DOHH2 (cell line): Measurements from ENCODE around the gene P2RX7.
"Not testable (repeated sequence)": the region's sequence is repeated elsewhere in the genome, so short reads cannot be mapped to it uniquely, and the experiment has no call there.

ENCODE experiments used
- H3F3A ChIP-seq: fragments of 200-600 bp; sonication (generic), shearing (Covaris generic); 2 replicates; pipeline ENCODE4 v1.6.0; 2016; ENCODE audit warnings: antibody characterized with exemption, mild to moderate bottlenecking; ENCODE audit not compliant: control insufficient read depth, insufficient read depth
- H3K27ac ChIP-seq: fragments of 200-600 bp; sonication (generic); 2 replicates; pipeline ENCODE4 v1.5.1; 2014; ENCODE audit warnings: low read depth, mild to moderate bottlenecking, low read length, moderate library complexity
- H3K27me3 ChIP-seq: fragments of 200-600 bp; sonication (generic); 2 replicates; pipeline ENCODE4 v1.6.1; 2014; ENCODE audit warnings: mild to moderate bottlenecking, low read length, mixed read lengths; ENCODE audit not compliant: control insufficient read depth
- H3K36me3 ChIP-seq: fragments of 200-600 bp; sonication (generic); 2 replicates; pipeline ENCODE4 v1.6.1; 2014; ENCODE audit warnings: mild to moderate bottlenecking, low read length, moderate library complexity, mixed read lengths; ENCODE audit not compliant: control insufficient read depth
- H3K4me1 ChIP-seq: fragments of 200-600 bp; sonication (generic); 2 replicates; pipeline ENCODE4 v1.6.1; 2014; ENCODE audit warnings: mild to moderate bottlenecking, low read length, mixed read lengths; ENCODE audit not compliant: control insufficient read depth
- H3K4me2 ChIP-seq: fragments of 200-600 bp; sonication (generic); 2 replicates; pipeline ENCODE4 v1.6.0; 2014; ENCODE audit warnings: mild to moderate bottlenecking, low read length, moderate library complexity
- H3K4me3 ChIP-seq: fragments of 200-600 bp; sonication (generic); 2 replicates; pipeline ENCODE4 v1.5.1; 2014; ENCODE audit warnings: mild to moderate bottlenecking, low read length, mixed read lengths
- H3K79me2 ChIP-seq: fragments of 200-600 bp; sonication (generic); 2 replicates; pipeline ENCODE4 v1.6.1; 2014; ENCODE audit warnings: mild to moderate bottlenecking, low read length, mixed read lengths; ENCODE audit not compliant: control insufficient read depth
- H3K9me2 ChIP-seq: fragments of 200-600 bp; sonication (generic); replicated peaks from 2 replicates; pipeline ENCODE4 v1.6.1; 2014; ENCODE audit warnings: mild to moderate bottlenecking, low read length, mixed read lengths; ENCODE audit not compliant: control insufficient read depth
- H3K9me3 ChIP-seq: fragments of 200-600 bp; sonication (generic); 2 replicates; pipeline ENCODE4 v1.6.1; 2014; ENCODE audit warnings: antibody characterized with exemption, low read length, mixed read lengths; ENCODE audit not compliant: control insufficient read depth, insufficient read depth
- H4K20me1 ChIP-seq: fragments of 200-600 bp; sonication (generic); 2 replicates; pipeline ENCODE4 v1.6.0; 2014; ENCODE audit warnings: low read depth, mild to moderate bottlenecking, antibody characterized with exemption, low read length, moderate library complexity; ENCODE audit not compliant: control insufficient read depth, insufficient read depth
- EZH2phosphoT487 ChIP-seq: fragments of 200-600 bp; sonication (generic); IDR thresholded peaks from 2 replicates; pipeline ENCODE4 v1.6.1; 2017; ENCODE audit warnings: borderline replicate concordance, mild to moderate bottlenecking, antibody characterized with exemption, low read length, moderate library complexity, mixed read lengths
- TF ChIP-seq, protein P1 (sequence below): fragments of 200-600 bp; sonication (generic); IDR thresholded peaks from one replicate; pipeline ENCODE4 v1.5.1; 2014; ENCODE audit warnings: antibody characterized with exemption, mild to moderate bottlenecking, low read depth, low read length; ENCODE audit not compliant: poor library complexity, severe bottlenecking

Gene P2RX7

DNA sequence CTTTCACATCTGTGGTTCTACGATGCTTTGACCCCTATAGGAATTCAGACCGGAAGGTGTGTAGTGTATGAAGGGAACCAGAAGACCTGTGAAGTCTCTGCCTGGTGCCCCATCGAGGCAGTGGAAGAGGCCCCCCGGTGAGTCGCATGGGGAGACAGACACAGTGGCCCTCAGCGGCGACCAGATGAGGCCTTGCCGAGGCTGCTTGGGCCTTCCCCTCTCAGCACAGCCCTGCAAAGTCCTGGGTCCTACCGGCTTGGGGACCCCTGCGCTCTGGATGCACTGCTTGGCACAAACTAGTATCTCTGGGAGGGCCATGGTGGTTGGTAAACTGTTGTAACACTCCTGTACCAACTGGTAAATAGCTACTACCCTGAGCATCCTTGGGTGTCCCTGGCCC lies 29.7 kb downstream of the P2RX7 start:
- Histone ChIP-seq H3F3A (no peaks in the 10 kb centered on the region), H3K79me2 (no peaks in the 10 kb centered on the region), H3K4me3 (no peak overlapping the region), H3K27me3 (no peaks in the 10 kb centered on the region), H3K4me2 (no peak overlapping the region), H3K9me2 (no peaks in the 10 kb centered on the region), H4K20me1 (no peaks in the 10 kb centered on the region), H3K27ac (no peak overlapping the region), H3K36me3 (no peaks in the 10 kb centered on the region), H3K9me3 (no peaks in the 10 kb centered on the region), H3K4me1 (peaks cover 6% of the 10 kb centered on the region)
- no peak for TF ChIP-seq EZH2phosphoT487
- TF ChIP-seq, protein P1, sequence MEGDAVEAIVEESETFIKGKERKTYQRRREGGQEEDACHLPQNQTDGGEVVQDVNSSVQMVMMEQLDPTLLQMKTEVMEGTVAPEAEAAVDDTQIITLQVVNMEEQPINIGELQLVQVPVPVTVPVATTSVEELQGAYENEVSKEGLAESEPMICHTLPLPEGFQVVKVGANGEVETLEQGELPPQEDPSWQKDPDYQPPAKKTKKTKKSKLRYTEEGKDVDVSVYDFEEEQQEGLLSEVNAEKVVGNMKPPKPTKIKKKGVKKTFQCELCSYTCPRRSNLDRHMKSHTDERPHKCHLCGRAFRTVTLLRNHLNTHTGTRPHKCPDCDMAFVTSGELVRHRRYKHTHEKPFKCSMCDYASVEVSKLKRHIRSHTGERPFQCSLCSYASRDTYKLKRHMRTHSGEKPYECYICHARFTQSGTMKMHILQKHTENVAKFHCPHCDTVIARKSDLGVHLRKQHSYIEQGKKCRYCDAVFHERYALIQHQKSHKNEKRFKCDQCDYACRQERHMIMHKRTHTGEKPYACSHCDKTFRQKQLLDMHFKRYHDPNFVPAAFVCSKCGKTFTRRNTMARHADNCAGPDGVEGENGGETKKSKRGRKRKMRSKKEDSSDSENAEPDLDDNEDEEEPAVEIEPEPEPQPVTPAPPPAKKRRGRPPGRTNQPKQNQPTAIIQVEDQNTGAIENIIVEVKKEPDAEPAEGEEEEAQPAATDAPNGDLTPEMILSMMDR: no peak

DNA sequence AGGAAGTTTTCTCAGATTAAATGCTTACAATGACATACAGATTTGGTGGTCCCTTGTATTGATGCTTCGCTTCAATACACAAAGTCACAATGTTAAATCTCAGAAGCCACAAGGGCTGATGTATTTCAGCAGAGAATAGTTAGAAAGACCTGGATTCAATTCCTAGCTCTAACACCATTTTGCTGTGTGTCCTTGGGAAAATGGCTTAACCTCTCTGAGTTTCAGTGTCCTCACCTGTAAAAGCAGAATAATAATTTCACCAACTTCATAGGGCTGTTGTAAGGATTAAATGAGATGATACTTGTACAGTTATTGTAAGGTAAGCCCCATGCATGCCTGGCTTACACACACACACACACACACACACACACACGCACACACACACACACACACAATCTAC lies 30.3 kb downstream of the P2RX7 start:
- TF ChIP-seq, protein P1: no peak
- no peak for TF ChIP-seq EZH2phosphoT487
- Histone ChIP-seq H3F3A (no peaks in the 10 kb centered on the region), H4K20me1 (no peaks in the 10 kb centered on the region), H3K9me3 (no peaks in the 10 kb centered on the region), H3K27me3 (no peaks in the 10 kb centered on the region), H3K4me1 (peaks cover 6% of the 10 kb centered on the region), H3K27ac (no peak overlapping the region), H3K4me2 (no peak overlapping the region), H3K9me2 (no peaks in the 10 kb centered on the region), H3K36me3 (no peaks in the 10 kb centered on the region), H3K79me2 (no peaks in the 10 kb centered on the region), H3K4me3 (no peak overlapping the region)

DNA sequence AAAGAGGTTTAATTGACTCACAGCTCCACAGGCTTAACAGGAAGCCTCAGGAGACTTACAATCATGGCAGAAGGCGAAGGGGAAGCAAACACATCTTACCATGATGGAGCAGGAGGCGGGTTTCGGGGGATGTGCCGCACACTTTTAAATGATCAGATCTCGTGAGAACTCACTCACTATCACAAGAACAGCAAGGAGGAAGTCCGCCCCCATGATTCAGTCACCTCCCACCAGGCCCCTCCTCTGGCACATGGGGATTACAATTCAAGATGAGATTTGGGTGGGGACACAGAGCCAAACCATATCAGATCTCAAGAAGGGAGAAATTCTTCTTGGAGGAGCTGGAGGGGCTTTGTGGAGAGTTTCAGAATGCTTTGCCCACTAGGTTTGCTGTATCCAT lies 32.2 kb downstream of the P2RX7 start:
- not testable (repeated sequence) for H3K79me2 ChIP-seq, H3K27ac ChIP-seq, H3F3A ChIP-seq, H3K27me3 ChIP-seq, H3K36me3 ChIP-seq, H3K4me2 ChIP-seq, H3K9me2 ChIP-seq, H3K4me3 ChIP-seq, H3K9me3 ChIP-seq, H3K4me1 ChIP-seq, H4K20me1 ChIP-seq

DNA sequence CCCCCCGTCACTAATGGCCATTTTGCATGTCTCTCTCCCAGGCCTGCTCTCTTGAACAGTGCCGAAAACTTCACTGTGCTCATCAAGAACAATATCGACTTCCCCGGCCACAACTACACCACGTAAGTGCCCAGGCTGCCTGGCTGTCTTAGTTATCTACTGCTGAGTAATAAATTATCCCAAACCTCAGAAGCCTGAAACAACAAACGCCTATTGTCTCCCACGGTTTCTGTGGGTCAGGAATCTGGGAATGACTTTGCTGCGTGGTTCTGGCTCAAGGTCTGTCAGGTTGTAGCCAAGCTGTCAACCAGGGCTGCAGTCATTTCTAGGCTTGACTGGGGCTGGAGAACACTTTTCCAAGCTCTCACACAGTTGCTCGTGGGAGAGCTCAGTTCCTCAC lies 32.6 kb downstream of the P2RX7 start:
- Histone ChIP-seq H3K9me2 (no peaks in the 10 kb centered on the region), H3K36me3 (no peaks in the 10 kb centered on the region), H4K20me1 (no peaks in the 10 kb centered on the region), H3K79me2 (no peaks in the 10 kb centered on the region), H3K9me3 (no peaks in the 10 kb centered on the region), H3F3A (no peaks in the 10 kb centered on the region), H3K4me1 (no peaks in the 10 kb centered on the region), H3K27me3 (no peaks in the 10 kb centered on the region), H3K27ac (no peak overlapping the region), H3K4me3 (no peak overlapping the region), H3K4me2 (no peak overlapping the region)
- TF ChIP-seq, protein P1: no peak
- no peak for TF ChIP-seq EZH2phosphoT487
